Thyroid gland (tissue), 4 donors: ENCODE results near the gene RBMS2. TPM values are rescaled to one million over a fixed set of nuclear protein-coding genes. Genes with fewer than 3 reads are reported as not detected.

ENCODE experiments used
- DNase-seq, 2 donors: peaks; one replicate each; pipeline ENCODE4 v3.0.0-alpha.2; 2019
- H3K27ac ChIP-seq, 3 donors: fragments of 200-600 bp; sonication (generic); 1 replicate in 2 of 3; 2 replicates in 1 of 3; pipeline ENCODE4 v1.5.1; 2016 to 2019; ENCODE audit warnings: mild to moderate bottlenecking in 1 of 3, moderate library complexity in 1 of 3
- H3K27me3 ChIP-seq: fragments of 200-600 bp; sonication (generic); one replicate; pipeline ENCODE4 v1.5.1; 2019
- H3K36me3 ChIP-seq, 2 donors: fragments of 200-600 bp; sonication (generic); one replicate each; pipeline ENCODE4 v1.5.1; 2016 to 2019
- H3K4me1 ChIP-seq, 2 donors: fragments of 200-600 bp; sonication (generic); one replicate each; pipeline ENCODE4 v1.5.1; 2017 to 2019
- H3K4me3 ChIP-seq, 3 donors: fragments of 200-600 bp; sonication (generic); replicated peaks in 1 of 3; 1 replicate in 2 of 3; 2 replicates in 1 of 3; pipeline ENCODE4 v1.5.1; 2016; ENCODE audit warnings: mild to moderate bottlenecking in 1 of 3
- H3K9me3 ChIP-seq: fragments of 200-600 bp; sonication (generic); one replicate; pipeline ENCODE4 v1.5.1; 2017
- POLR2A ChIP-seq, 2 donors: fragments of 450-650 bp; IDR thresholded peaks; one replicate each; pipeline ENCODE4 v1.6.1; 2017; ENCODE audit warnings: antibody characterized with exemption in 2 of 2, mild to moderate bottlenecking in 2 of 2, moderate library complexity in 1 of 2
- WGBS, 2 donors: methylation state at CpG; one replicate each; pipeline ENCODE4 v1.1.5; 2017; 5-methylcytosine and 5-hydroxymethylcytosine counted together
- intact Hi-C: fragments of 100-400 bp; cut with DNase I; formaldehyde crosslinking; loops from one replicate; pipeline ENCODE4 v1.15.1; 2023
- total RNA-seq, 4 donors: library from RNA; depleted of rRNA; stranded (reverse); fragments of >200 nt; gene quantifications; one replicate each; pipeline ENCODE4 v1.2.3, GENCODE V29; 2016
- TF ChIP-seq, protein P1 (sequence below), 6 experiments: fragments of 200-600 bp in 3 of 6; fragments of 450-650 bp in 3 of 6; sonication (generic) in 3 of 6; IDR thresholded peaks; one replicate each; pipeline ENCODE4 v1.5.1; 2016 to 2019; ENCODE audit warnings: antibody characterized with exemption in 6 of 6, mild to moderate bottlenecking in 2 of 6, inconsistent platforms in 1 of 6, moderate library complexity in 1 of 6

The RBMS2 gene
- total RNA-seq, 4 donors from 2014 or later: 39.8 to 58.3 (median 50.2) TPM

DNA sequence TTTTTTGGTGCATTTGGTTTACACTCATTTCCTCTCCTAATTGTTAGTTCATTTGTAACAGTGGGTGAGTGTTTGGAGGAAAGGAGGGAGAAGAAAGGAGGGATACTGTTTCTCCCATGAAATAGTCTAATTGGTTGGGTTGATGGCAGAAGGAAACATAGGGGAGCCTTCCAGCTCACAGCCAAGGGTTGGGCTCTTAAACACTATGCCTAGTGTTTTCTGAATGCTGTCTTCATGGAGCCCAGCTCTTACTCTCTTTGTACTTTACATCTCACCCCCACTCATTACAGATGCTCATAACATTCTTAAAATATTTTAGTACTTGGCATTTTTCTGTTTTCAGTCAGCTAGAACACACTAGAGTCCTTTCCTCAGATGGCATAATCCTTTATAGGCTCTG lies 70.3 kb downstream of the RBMS2 start:
- H3K9me3 ChIP-seq: no peaks in the 10 kb centered on the region
- no peak overlapping the region for H3K4me3 ChIP-seq
- TF ChIP-seq, protein P1, sequence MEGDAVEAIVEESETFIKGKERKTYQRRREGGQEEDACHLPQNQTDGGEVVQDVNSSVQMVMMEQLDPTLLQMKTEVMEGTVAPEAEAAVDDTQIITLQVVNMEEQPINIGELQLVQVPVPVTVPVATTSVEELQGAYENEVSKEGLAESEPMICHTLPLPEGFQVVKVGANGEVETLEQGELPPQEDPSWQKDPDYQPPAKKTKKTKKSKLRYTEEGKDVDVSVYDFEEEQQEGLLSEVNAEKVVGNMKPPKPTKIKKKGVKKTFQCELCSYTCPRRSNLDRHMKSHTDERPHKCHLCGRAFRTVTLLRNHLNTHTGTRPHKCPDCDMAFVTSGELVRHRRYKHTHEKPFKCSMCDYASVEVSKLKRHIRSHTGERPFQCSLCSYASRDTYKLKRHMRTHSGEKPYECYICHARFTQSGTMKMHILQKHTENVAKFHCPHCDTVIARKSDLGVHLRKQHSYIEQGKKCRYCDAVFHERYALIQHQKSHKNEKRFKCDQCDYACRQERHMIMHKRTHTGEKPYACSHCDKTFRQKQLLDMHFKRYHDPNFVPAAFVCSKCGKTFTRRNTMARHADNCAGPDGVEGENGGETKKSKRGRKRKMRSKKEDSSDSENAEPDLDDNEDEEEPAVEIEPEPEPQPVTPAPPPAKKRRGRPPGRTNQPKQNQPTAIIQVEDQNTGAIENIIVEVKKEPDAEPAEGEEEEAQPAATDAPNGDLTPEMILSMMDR (IDR thresholded peaks at IDR 0.05): no peak
- peak in 1 of 2 donors; percentile 9 for TF ChIP-seq POLR2A (IDR thresholded peaks at IDR 0.05)
- intact Hi-C loops: no loop called here
- peaks cover 27 to 34% of the 10 kb centered on the region in 2 donors for H3K36me3 ChIP-seq
- no peaks in the 10 kb centered on the region for H3K27me3 ChIP-seq
- H3K27ac ChIP-seq: peak overlapping the region; percentile 43 to 81 (median 61)
- no peak for DNase-seq
- peaks cover 12 to 35% of the 10 kb centered on the region in 2 donors for H3K4me1 ChIP-seq

DNA sequence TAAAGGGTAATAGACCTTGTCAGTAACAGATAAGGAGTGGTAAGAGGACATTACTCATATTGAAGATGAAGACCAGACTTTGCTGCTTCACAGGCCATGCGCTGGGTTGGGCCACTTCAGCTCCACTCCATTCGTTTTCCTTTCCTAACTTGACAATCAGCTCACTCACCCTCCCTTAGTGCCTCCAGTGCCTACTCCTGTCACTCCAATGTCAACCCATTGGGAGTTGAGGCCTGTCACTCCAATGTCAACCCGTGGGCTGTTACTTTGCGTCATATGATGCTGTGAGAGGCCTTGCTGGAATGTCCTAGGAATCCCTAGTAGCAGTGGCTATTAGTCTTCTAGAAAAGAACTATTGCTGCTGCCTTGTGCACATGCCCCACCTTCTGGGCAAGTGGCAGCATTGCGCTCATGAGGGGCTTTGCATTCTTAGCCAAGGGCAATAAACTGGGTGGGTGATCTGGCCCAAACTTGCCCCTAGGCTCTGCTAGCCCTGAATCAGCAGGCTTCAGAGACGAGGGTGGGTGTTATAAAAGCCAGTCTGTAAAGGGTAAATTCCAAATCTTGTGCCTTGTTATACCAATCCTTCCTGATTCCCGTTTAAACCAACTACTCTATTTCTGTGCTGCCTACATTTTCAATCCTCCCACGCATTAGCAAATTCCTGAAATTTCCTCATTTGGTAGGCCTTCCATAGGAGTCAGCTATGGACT lies 72.4 kb downstream of the RBMS2 start:
- H3K36me3 ChIP-seq: peaks cover 22 to 28% of the 10 kb centered on the region in 2 donors
- peak; percentile 59 to 64 for DNase-seq
- no peaks in the 10 kb centered on the region for H3K27me3 ChIP-seq
- peaks cover 12 to 36% of the 10 kb centered on the region in 2 donors for H3K4me1 ChIP-seq
- WGBS, 2 donors: 46 to 49% methylated on average over 8 of the region's 8 CpGs
- TF ChIP-seq, protein P1 (IDR thresholded peaks at IDR 0.05): peak; percentile 47 to 84 (median 76)
- TF ChIP-seq POLR2A (IDR thresholded peaks at IDR 0.05): peak in 1 of 2 donors; percentile 16
- intact Hi-C loops: no loop called here
- no peak overlapping the region for H3K4me3 ChIP-seq
- no peaks in the 10 kb centered on the region for H3K9me3 ChIP-seq
- peak overlapping the region; percentile 68 to 81 (median 74) for H3K27ac ChIP-seq

GRCh38 chr12:56596815-56597214 lies 75.2 kb downstream of the RBMS2 start:
- Histone ChIP-seq H3K27ac (peak overlapping the region in 1 of 3 donors; percentile 26), H3K9me3 (no peaks in the 10 kb centered on the region), H3K4me3 (no peak overlapping the region), H3K36me3 (peaks cover 45 to 47% of the 10 kb centered on the region in 2 donors), H3K4me1 (peaks cover 11 to 30% of the 10 kb centered on the region in 2 donors), H3K27me3 (no peaks in the 10 kb centered on the region)
- TF ChIP-seq, protein P1 (IDR thresholded peaks at IDR 0.05): no peak
- 55 to 64% methylated on average over 3 of the region's 3 CpGs for WGBS, 2 donors
- DNase-seq: peak; percentile 16 to 38
- intact Hi-C loops: no loop called here

GRCh38 chr12:56599041-56599440 lies 77.4 kb downstream of the RBMS2 start:
- Histone ChIP-seq H3K27me3 (no peaks in the 10 kb centered on the region), H3K36me3 (peaks cover 66 to 69% of the 10 kb centered on the region in 2 donors), H3K27ac (no peak overlapping the region), H3K4me1 (peaks cover 0 to 9% of the 10 kb centered on the region in 2 donors), H3K4me3 (no peak overlapping the region), H3K9me3 (no peaks in the 10 kb centered on the region)
- intact Hi-C loops: no loop called here
- DNase-seq: no peak
- no peak for TF ChIP-seq POLR2A (IDR thresholded peaks at IDR 0.05)
- TF ChIP-seq, protein P1 (IDR thresholded peaks at IDR 0.05): no peak
- WGBS, 2 donors: 95% methylated on average over 14 to 15 of the region's 15 CpGs

DNA sequence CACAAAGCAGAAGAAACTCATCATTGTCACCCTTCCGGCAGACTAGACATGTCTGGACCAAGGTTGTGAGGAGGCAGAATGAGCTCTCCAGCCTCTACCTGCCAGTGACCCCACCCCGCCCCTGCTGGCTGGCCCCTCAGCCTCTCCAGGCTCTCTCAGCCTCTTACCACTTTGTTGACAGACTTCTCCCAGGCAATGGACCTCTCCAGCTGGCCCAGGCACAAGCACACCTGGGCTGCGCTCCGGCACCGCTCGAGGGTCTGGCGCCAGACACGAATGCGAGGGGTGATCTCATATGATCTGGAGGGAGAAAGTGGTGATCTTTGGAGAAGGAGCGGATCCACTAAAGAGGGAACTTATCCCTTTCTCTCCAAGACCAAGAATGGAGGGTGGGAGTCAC lies 78.2 kb downstream of the RBMS2 start:
- H3K36me3 ChIP-seq: peaks cover 74 to 76% of the 10 kb centered on the region in 2 donors
- H3K9me3 ChIP-seq: no peaks in the 10 kb centered on the region
- intact Hi-C loops: no loop called here
- no peak for TF ChIP-seq POLR2A (IDR thresholded peaks at IDR 0.05)
- TF ChIP-seq, protein P1 (IDR thresholded peaks at IDR 0.05): no peak
- H3K27ac ChIP-seq: no peak overlapping the region
- WGBS, 2 donors: 93 to 99% methylated on average over 9 to 10 of the region's 10 CpGs
- no peak overlapping the region for H3K4me3 ChIP-seq
- no peaks in the 10 kb centered on the region for H3K27me3 ChIP-seq
- peaks cover 0 to 4% of the 10 kb centered on the region in 2 donors for H3K4me1 ChIP-seq
- DNase-seq: no peak
